Esophagus muscularis mucosa (tissue), 4 donors: ENCODE measurements around the gene PRR35. TPM values are rescaled to one million over a fixed set of nuclear protein-coding genes. Genes with fewer than 3 reads are reported as not detected.

ENCODE experiments used
- DNase-seq: peaks from one replicate; pipeline ENCODE4 v3.0.0-alpha.2; 2017; ENCODE audit errors: extremely low spot score
- H3K27ac ChIP-seq, 4 donors: fragments of 200-600 bp; sonication (generic); replicated peaks in 1 of 4; 1 replicate in 3 of 4; 2 replicates in 1 of 4; pipeline ENCODE4 v1.5.1; 2016 to 2019; ENCODE audit warnings: mild to moderate bottlenecking in 1 of 4
- H3K27me3 ChIP-seq, 4 donors: fragments of 200-600 bp; sonication (generic); one replicate each; pipeline versions ENCODE4 v1.5.1 to v1.6.0; 2016 to 2019
- H3K36me3 ChIP-seq, 4 donors: fragments of 200-600 bp; sonication (generic); one replicate each; pipeline ENCODE4 v1.5.1; 2016 to 2019
- H3K4me1 ChIP-seq, 4 donors: fragments of 200-600 bp; sonication (generic); one replicate each; pipeline ENCODE4 v1.5.1; 2016 to 2019
- H3K4me3 ChIP-seq, 4 donors: fragments of 200-600 bp; sonication (generic); 1 replicate in 2 of 4; 2 replicates in 2 of 4; pipeline ENCODE4 v1.5.1; 2016 to 2019; ENCODE audit warnings: mild to moderate bottlenecking in 4 of 4, moderate library complexity in 1 of 4
- H3K9me3 ChIP-seq, 4 donors: fragments of 200-600 bp; sonication (generic); 1 replicate in 3 of 4; 2 replicates in 1 of 4; pipeline ENCODE4 v1.5.1; 2016 to 2019
- CTCF ChIP-seq, 3 experiments: fragments of 200-600 bp in 2 of 3; fragments of 450-650 bp in 1 of 3; sonication (generic) in 2 of 3; IDR thresholded peaks; one replicate each; pipeline ENCODE4 v1.5.1; 2017 to 2019; ENCODE audit warnings: antibody characterized with exemption in 3 of 3, mild to moderate bottlenecking in 2 of 3, moderate library complexity in 1 of 3
- EP300 ChIP-seq: sonication (generic); formaldehyde crosslinking; IDR thresholded peaks from one replicate; pipeline ENCODE4 v1.6.1; 2017; ENCODE audit warnings: antibody characterized with exemption
- POLR2A ChIP-seq: fragments of 450-650 bp; IDR thresholded peaks from one replicate; pipeline ENCODE4 v1.6.1; 2017; ENCODE audit warnings: antibody characterized with exemption, moderate library complexity, mild to moderate bottlenecking, low read depth
- POLR2AphosphoS5 ChIP-seq, 2 donors: sonication (generic); formaldehyde crosslinking; IDR thresholded peaks; one replicate each; pipeline ENCODE4 v1.6.1; 2017; ENCODE audit warnings: antibody characterized with exemption in 2 of 2
- WGBS: methylation state at CpG from one replicate; pipeline ENCODE4 v1.1.5; 2018; 5-methylcytosine and 5-hydroxymethylcytosine counted together
- intact Hi-C: fragments of 100-400 bp; cut with DNase I; formaldehyde crosslinking; loops from one replicate; pipeline ENCODE4 v1.15.1; 2023
- total RNA-seq, 4 donors: library from RNA; depleted of rRNA; stranded (reverse); fragments of >200 nt; gene quantifications; one replicate each; pipeline versions ENCODE4 v1.1.0 to v1.2.1, GENCODE V29; 2016

The PRR35 gene
- total RNA-seq, 4 donors from 2014 or later = not detected

GRCh38 chr16:539901-540530 is 20.2 kb upstream of the PRR35 start:
- WGBS = 89% methylated on average over 23 of the region's 34 CpGs
- Histone ChIP-seq H3K27ac (no peak overlapping the region), H3K4me3 (no peak overlapping the region), H3K36me3 (peaks cover 0 to 75% (median 55%) of the 10 kb centered on the region in 4 donors), H3K4me1 (peaks cover 0 to 8% (median 3%) of the 10 kb centered on the region in 4 donors), H3K27me3 (no peaks in the 10 kb centered on the region), H3K9me3 (no peaks in the 10 kb centered on the region)
- TF ChIP-seq POLR2A (no peak), POLR2AphosphoS5 (IDR thresholded peaks at IDR 0.05) (no peak), CTCF (IDR thresholded peaks at IDR 0.05) (no peak), EP300 (no peak)
- intact Hi-C loops = no loop called here
- DNase-seq = no peak

- Histone ChIP-seq H3K9me3 (no peaks in the 10 kb centered on the region), H3K27ac (no peak overlapping the region), H3K4me3 (no peak overlapping the region), H3K27me3 (no peaks in the 10 kb centered on the region), H3K36me3 (peaks cover 0 to 73% (median 56%) of the 10 kb centered on the region in 4 donors), H3K4me1 (no peaks in the 10 kb centered on the region)
- 93% methylated on average over 22 of the region's 29 CpGs for WGBS
- DNase-seq = no peak
- intact Hi-C loops = no loop called here
- TF ChIP-seq POLR2AphosphoS5 (IDR thresholded peaks at IDR 0.05) (no peak), CTCF (IDR thresholded peaks at IDR 0.05) (no peak)
Measured at GRCh38 chr16:540645-541340, 19.4 kb upstream of the PRR35 start.

- H3K4me1 ChIP-seq = peaks cover 0 to 7% (median 3%) of the 10 kb centered on the region in 4 donors
- TF ChIP-seq POLR2A (no peak), CTCF (IDR thresholded peaks at IDR 0.05) (no peak), POLR2AphosphoS5 (IDR thresholded peaks at IDR 0.05) (no peak), EP300 (no peak)
- WGBS = 89% methylated on average over 25 of the region's 51 CpGs
- intact Hi-C loops = no loop called here
- H3K27me3 ChIP-seq = no peaks in the 10 kb centered on the region
- H3K4me3 ChIP-seq = no peak overlapping the region
- H3K9me3 ChIP-seq = no peaks in the 10 kb centered on the region
- peaks cover 4 to 68% (median 44%) of the 10 kb centered on the region in 4 donors for H3K36me3 ChIP-seq
- no peak overlapping the region for H3K27ac ChIP-seq
- DNase-seq = no peak
Measured at GRCh38 chr16:543301-544164, 16.7 kb upstream of the PRR35 start.

GRCh38 chr16:544517-544916 is 15.7 kb upstream of the PRR35 start:
- intact Hi-C loops = no loop called here
- Histone ChIP-seq H3K4me1 (peaks cover 0 to 7% (median 3%) of the 10 kb centered on the region in 4 donors), H3K9me3 (no peaks in the 10 kb centered on the region), H3K27me3 (no peaks in the 10 kb centered on the region), H3K27ac (no peak overlapping the region), H3K4me3 (no peak overlapping the region), H3K36me3 (peaks cover 4 to 70% (median 50%) of the 10 kb centered on the region in 4 donors)
- no peak for DNase-seq
- no peak for TF ChIP-seq POLR2AphosphoS5 (IDR thresholded peaks at IDR 0.05)
- no peak for TF ChIP-seq POLR2A
- no peak for TF ChIP-seq EP300
- no peak for TF ChIP-seq CTCF (IDR thresholded peaks at IDR 0.05)
- WGBS = 95% methylated on average over 39 of the region's 46 CpGs
